ENCODE data around the gene GTPBP1.
A peak's percentile ranks its signal among the peaks of the same experiment; 100 is the strongest.

The GTPBP1 gene

DNA sequence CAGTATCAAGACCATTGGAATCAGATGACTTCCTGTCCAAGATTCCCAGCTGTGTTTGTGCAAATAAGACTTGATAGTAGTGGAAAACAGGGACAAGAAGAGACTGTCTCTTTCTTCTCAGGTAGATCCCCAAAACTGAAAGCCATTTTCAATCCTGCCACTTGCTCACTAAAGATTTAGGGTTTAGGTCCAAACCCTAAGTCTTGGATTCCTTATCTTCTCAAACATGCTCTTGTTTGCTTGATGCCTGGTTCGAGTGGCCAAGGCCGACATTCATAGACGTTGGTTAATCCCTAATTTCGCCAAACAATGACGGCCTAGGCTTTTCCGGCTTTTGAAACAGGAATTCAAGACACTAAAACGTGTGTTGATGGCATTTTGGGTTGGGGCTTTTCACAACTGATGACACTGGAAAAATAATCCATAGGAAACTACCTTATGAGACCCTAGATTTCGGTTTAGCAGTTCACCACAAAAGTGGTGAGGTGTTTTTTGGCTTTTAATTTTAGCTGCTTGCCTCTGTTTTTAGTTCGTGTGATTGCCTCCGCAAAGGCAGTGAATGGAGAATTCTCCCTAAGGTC lies 1.0 kb upstream of the GTPBP1 start:
- no peak for DNase-seq

DNA sequence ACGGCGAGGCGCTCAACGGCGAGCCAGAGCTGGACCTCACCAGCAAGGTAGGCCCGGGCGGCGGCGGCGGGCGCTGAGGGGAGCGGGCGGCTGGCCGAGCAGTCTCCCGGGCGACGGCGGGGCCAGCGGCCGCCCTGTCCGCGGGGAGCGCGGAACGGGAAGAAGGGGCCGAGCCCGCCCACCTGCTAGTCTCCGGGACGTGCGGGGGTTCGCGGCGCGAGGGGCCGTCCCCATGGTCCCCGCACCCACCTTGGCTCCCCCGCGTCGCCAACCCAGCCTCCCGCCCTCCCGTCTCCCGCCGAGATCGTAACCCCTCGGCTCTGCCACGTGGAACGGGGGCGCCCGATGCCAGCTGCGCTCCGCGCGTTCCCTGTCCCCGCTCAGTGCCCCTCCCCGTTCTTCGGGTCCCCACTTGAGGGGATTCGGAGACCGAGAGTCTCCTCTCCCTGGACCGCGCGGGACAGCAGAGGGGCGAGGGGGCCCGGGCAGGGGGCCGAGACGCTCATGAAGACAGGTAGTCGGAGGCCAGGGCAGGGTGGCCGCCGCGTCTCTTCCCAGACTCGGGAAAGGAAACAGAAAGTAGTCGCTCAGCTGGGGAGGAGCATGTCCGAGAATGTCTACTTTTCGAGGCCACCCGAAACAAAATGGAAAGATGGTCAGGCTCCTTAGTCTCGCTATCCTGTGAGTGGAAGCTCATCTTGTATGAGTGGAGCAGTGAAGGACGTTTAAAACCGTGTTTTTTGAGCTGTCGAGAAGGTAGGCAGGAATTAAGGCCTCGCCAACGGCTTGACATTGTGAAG lies 557 bp downstream of the GTPBP1 start:
- no peak for DNase-seq

DNA sequence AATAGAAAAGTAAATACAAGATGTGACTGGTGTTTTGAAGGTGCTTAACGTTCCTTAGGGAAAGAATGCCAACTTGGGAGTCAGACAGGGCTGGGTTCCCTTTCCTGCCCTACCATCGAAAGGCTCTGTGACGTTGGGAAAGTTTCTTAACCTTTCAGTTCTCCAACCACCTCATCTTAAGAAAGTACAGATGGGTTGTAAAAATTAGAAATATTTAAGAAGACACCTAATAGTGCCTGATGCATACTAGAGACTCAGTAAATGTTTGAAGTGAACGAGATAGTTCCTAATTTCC lies 1.1 kb downstream of the GTPBP1 start:
- DNase-seq = no peak

DNA sequence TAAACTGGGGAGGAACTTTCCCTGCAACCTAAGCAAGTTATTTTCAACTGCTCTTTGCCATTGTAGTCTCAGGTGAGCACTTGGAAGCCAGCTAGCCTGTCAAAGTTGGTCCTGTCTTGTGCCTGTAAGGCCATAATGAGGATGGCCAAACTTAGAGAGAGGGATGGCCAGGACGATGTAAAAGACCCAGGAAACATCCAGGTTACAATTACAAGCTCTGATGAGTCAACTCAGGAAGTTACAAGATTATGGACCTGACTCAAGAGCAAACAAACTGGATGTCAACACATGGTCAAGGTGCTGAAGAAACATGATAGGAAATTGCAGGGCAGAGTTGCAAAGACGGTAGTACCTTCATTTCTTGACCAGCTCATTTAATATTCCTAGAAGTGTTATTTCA lies 1.6 kb downstream of the GTPBP1 start:
- no peak for DNase-seq

DNA sequence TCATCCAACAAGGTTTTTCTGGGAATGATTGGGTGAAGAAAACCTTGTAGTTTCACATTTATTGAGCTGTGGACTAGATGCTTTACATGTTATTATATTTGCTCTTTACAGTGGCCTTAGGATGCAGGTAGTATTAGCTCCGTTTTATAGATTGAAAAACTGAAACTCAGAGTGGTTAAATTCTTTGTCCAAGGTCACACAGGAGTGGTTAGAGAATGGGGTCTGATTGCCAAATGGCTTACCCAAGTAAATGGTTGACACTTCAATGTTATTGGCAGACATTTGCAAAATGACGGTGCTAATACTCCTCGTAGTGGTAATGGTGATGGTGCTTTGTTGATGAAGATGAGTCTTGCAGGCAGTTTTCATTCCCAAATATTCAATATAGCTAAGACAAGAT lies 2.2 kb downstream of the GTPBP1 start:
- no peak for DNase-seq

DNA sequence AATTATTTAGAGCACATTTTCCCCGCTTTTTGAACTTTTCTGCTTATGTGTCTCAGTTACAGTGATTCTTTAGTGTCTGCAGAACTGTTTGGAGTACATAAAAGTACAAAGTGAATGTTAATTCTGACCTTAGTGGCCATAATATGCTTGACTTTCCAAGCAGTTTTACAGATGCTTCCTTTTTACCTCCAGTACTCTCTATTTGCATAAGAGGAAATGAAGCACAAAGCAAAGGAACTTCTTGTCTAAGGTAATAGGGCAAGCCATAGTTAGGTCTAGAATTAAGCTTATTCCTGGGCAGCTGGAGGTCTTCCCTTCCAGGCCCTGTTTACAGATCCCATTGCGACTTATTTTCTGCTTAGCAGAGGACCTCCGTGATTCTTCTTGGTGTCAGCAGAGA lies 3.6 kb downstream of the GTPBP1 start:
- DNase-seq = no peak

DNA sequence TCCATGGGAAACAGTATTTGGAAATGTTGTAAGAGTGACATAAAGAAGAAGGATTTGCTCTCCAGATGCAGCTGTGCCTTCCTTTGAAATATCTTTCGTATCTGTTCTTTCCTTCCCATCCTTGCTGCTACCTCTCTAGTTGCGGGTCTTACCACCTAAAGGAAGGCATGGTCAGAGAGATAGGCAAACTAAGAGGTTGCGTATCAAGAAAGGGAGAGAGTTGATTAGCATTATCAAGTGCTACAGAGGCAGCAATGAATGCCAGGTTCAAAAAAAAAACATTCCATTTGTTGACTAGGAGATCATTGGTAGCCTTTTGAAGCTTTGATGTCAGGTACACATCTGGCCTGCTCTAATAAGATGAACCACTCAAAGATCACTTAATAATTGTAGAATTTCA lies 4.6 kb downstream of the GTPBP1 start:
- DNase-seq = no peak

DNA sequence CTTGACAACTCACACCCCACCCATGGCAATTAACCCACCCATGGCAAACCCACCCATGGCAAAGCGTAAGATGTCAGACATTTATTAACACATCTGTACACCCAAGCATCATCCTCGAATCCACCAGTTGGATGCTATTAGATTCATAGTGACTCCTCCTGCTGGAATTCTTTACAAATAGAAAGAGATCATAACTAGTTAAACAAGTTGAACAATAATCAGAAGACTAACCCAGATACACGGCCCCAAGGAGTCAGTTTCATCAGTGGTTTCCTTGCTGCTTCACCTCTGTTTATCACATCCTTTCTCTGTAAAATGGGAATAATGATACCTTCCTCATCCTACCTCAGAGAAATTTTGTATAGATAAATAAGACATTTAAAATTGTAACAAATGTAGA lies 5.1 kb downstream of the GTPBP1 start:
- DNase-seq = no peak

DNA sequence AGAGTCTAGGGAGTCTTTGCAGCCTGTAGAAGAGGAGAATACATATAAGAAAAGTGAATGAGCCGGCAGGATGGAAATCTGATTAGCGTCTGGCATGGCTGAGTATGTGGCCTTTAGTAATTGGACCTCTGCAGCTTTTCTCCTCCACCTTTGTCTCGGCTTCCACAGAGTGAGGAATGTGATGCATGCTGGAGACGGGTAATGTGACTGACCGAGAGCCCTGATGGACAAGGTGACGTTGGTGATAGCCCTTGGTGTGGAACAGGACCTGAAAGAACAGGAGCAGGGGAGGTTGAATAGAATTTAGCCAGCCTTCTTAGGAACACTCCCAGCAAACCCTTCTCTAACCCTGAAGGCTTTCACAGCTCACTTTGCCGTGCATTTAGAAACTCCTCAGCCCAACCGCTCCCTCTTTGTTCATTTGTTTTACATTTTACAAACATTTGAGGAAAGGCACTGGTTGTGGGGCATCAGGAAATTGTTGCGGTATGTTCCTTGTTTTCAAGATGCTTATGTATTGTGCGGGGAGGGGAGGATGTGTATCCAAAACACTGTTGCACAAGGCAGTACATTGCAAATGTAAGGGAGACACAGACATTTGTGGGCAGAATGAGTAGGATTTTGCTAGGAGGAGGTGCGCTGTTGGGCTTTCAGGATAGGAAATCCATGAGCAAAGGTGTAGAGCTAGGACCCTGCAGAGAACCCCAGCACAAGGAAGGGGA lies 6.9 kb downstream of the GTPBP1 start:
- no peak for DNase-seq

DNA sequence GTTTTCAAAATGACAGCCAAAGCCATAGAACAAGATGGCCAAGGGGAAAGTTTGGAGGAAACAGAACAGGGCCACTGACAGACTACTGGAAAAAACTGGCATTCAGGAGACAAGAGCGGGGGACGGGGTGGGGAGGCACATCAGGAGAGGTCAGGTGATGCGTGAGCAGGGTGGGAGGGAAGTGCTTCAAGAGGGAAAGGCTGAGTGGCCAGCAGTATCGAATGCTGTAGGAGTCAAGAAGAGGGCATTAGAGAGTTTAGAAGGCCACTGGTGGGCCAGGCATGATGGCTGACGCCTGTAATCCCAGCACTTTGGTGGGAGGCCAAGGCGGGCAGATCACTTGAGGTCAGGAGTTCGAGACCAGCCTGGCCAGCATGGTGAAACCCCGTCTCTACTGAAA lies 8.2 kb downstream of the GTPBP1 start:
- DNase-seq = no peak

DNA sequence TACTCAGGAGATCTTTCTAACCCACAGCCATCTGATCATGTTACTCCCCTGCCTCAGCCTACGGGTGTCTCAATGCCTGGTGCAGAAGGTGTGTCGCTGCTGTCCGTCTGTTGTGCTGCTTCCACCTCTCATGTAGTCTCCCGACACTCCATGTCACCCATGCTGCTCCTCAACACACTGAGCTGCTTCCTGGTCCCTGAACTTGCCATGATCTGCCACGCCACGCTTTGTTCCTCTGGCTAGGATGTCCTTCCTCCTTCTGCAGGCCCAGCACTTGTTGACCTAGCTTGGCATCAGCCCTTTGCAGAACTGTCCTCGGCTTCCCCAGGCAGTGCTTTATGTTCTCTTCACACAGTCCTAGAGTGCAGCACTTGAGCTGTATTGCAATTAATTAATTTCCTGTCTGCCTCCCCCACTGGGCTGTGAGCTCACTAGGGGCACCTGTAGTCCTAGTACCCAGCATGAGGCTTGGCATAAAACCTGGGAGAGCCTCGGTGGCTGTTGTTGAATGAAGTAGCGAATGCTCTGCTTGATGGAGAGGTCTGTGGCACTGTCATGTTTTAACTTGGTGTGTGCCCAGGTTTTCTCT lies 9.5 kb downstream of the GTPBP1 start:
- no peak for DNase-seq

DNA sequence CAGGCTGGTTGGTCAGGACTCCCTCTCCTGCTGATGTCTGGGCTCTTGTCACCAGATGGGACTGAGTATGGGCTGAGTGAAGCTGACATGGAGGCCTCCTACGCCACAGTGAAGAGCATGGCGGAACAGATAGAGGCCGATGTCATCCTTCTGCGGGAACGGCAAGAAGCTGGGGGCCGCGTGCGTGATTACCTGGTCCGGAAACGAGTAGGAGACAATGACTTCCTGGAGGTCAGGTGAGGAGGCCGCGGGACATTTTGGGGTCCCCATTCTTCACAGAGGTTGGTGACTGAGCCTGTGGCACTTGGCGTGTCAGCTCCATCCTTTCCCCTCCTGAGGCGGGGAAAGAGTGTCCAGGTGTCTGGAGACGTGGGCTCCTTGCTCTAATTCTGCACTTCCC lies 10.1 kb downstream of the GTPBP1 start:
- no peak for DNase-seq

DNA sequence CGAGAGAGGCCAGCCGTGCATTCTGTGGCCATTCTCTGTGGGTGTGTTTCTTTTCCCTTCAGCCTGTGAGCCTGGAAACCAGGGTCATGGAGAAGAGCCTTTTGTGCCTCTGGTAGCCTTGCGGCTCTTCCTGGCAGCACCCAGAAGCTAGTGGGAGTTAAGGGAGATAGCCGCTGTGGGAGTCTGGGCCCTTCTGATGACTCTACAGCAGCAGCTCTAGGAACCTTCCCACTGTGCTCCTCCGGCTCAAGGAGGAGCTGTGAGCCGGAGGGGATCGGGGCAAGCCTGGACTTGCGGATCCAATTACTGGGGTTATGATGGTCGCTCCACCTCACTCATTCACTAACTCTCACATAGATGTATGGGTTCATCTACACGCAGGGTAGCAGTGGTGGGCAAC lies 10.5 kb downstream of the GTPBP1 start:
- DNase-seq = no peak

DNA sequence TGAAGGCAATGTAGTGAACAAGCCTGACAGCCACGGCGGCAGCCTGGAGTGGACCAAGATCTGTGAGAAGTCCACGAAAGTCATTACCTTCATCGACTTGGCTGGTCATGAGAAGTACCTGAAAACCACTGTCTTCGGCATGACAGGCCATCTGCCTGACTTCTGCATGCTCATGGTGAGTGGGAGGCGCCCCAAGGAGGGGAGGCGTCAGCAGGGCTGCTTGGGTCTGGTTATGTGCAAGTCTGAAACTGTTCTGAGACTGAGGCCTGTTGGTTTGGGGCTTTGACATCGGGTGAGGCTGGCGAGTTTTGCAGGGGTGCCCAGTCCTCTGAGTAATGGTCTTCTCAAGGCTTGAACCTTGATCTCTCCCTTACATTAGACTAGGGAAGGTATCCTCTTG lies 11.1 kb downstream of the GTPBP1 start:
- no peak for DNase-seq

DNA sequence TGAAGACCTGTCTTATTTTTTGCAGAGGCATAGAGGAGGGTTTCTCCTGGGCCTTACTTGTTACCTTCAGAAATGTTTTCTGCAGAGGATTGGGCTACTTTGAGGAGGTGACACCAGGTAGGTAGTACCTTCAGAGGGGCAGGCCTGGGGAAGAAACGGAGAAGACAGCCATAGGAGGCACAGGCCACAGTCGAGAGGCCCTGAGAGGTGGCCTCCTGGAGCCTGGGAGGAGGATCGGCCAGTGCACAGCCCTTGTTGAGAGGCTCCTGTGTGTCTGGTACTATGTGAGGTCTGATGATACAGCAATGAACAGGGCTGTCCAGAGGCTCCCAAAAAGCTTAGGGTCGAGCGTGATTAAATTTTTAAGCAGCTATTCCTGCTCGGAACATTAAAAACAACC lies 11.5 kb downstream of the GTPBP1 start:
- DNase-seq = no peak

DNA sequence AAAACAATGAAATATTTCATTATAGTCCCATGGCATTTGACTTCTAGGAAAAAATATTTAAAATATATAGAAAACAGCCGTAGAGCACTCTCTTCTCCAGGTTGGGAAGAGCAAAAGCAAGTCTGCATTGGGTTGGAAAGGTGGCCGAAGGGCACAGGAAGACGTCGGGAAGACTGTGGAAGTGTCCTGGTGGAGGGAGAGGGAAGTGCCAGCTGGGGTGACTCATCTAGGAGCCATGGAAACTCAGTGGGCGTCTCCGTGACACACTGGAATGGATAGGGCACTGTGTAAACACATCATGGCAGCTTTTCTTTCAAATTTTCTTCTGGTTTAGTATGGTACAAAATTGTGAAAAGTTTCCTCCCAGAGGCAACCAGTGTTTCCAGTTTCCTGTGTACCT lies 12.7 kb downstream of the GTPBP1 start:
- DNase-seq = peak; percentile 22

DNA sequence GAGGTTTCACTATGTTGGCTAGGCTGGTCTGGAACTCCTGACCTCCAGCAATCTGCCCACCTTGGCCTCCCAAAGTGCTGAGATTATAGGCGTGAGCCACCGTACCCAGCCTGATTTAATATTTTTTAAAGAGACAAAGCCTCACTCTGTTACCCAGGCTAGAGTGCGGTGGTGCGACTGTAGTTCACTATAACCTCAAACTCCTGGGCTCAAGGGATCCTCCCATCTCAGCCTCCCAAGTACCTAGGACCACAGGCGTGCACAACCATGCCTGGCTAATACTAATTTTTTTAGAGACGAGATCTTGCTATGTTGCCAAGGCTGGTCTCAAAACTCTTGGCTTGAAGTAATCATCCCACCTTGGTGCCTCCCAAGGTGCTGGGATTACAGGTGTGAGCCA lies 13.5 kb downstream of the GTPBP1 start:
- DNase-seq = no peak

DNA sequence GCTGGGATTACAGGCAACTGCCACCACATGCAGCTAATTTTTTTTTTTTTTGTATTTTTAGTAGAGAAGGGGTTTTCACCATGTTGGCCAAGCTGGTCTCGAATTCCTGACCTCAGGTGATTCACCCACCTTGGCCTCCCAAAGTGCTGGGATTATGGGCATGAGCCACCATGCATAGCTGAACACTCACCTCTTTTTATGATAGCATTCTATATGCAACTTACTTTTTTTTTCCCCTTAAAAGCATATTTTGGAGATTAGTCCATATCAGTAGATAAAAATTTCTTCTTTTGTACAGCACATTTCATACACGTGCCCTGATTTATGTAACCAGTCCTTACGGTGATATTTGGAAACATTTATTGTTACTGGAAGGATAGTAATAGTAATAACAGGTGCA lies 14.6 kb downstream of the GTPBP1 start:
- no peak for DNase-seq

DNA sequence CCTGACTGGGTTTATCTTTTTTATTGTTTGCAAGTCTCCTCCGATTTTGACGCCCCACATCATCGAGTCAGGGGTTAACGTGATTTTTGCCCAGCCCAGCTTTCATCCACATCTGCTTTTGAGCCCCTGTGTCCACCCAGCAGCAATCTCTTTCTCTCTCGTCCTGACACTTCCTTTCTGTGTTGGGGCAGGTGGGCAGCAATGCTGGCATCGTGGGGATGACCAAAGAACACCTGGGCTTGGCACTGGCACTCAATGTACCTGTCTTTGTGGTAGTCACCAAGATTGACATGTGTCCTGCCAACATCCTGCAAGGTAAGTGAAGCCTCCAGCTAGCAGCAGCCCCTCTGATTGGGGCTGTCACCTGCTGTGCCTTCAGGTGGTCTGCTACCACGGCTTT lies 15.8 kb downstream of the GTPBP1 start:
- no peak for DNase-seq

DNA sequence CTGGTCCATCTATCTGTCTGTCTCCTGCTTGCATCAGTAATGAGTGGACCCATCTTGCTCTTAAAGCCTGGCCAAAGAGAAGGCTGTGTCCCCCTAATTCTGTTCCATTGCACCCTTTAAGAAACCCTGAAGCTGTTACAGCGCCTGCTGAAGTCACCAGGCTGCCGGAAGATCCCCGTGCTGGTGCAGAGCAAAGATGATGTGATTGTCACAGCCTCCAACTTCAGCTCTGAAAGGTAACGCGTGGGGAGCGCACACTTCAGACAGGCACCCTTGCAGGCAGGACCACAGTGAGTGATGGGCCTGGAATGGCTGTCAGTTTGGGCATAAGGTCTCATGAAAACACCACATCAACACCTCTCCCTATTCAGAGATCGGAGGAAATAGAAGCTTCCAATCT lies 18.4 kb downstream of the GTPBP1 start:
- no peak for DNase-seq

DNA sequence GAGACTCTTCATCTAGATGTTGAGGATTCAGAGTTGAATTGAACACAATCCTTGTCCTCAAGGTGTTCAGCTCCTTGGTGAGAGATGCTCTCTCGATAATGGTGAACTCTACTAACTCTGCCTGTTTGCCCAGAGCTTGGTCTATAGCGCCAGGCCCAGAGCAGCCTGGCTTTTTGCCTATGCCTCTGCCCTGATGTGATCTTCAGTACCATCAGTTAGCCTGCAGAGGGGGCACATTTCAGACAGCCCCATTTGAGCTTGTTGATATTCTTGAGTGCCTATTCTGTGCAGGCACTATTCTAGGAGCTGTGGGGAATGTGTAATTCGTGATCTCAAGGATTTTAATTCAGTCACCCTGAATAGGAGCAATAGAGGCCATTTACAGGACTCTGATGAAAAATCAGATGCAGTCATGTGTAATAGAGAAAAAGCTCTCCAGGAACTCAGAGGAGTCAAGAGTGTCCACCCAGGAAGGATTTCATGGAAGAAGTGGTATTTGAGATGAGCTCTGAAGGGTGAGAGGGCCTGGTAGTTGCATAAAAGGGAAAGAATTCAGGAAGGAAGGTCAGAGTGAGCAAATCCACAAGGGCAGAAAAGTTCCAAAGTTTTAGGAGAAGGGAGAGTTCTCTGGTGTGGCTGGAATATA lies 19.3 kb downstream of the GTPBP1 start:
- DNase-seq = no peak

DNA sequence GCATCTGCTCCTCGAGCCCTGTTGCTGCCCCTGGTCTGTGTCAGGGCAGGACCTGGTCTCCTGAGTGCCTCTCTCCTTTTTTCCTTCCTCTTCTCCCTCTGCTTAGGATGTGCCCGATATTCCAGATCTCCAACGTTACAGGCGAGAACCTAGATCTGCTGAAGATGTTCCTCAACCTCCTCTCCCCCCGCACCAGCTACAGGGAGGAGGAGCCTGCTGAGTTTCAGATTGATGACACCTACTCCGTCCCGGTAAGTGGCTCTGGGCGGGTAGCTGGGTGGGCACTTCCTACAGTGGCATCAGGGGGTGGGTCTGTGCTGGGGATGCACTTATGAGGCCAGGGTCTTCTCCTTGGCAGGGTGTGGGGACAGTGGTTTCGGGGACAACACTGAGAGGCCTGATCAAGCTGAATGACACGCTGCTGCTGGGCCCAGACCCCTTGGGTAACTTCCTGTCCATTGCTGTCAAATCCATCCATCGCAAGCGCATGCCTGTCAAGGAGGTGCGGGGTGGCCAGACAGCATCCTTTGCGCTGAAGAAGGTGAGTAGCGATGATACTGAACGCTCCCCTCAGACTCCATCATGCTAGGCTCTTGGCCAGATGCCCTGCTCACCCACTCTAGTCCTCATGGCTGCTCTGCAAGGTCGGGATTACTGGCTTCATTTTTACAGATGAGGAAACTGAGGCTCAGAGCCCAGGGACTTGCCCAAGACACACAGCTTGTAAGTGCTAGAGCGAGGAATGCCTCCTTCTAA lies 20.3 kb downstream of the GTPBP1 start:
- no peak for DNase-seq

DNA sequence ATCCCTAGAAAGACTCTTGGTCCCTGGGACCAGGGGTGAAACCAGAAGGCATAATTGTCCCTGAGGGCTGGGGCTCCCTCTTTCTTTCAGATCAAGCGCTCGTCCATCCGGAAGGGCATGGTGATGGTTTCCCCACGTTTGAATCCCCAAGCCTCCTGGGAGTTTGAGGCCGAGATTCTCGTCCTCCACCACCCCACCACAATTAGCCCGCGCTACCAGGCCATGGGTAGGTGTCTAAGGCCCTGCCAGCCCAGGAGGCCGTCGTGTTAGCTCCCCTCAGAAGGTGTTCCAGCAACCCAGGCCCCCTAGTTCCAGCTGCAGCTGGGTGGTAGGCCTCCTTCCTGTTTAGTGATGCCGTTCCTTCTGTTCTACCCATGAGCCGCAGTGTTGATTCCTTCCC lies 21.4 kb downstream of the GTPBP1 start:
- no peak for DNase-seq

All from GOT3 (cell line).